Kidney (tissue), 14 donors: Measurements from ENCODE around the gene INO80B. TPM values are rescaled to one million over a fixed set of nuclear protein-coding genes. Genes with fewer than 3 reads are reported as not detected.

Experiments used
- DNase-seq, 5 donors: peaks; one replicate each; pipeline ENCODE4 v3.0.0-alpha.2; 2013 to 2020
- FAIRE-seq: peaks from 2 replicates; lab custom pipeline; 2012; peaks lifted over from hg19 to GRCh38; lab: Jason Lieb, UNC
- H3K27ac ChIP-seq, 2 donors: one replicate each; pipeline ENCODE4 v1.7.0; 2013; ENCODE audit warnings: low read depth in 2 of 2, low read length in 2 of 2, inconsistent platforms in 1 of 2
- H3K27me3 ChIP-seq: one replicate; pipeline ENCODE4 v1.7.1; 2013; ENCODE audit warnings: low read length, inconsistent platforms; ENCODE audit not compliant: control insufficient read depth, insufficient read depth
- H3K36me3 ChIP-seq, 3 donors: one replicate each; pipeline versions ENCODE4 v1.7.0 to v1.7.1; 2013; ENCODE audit warnings: low read length in 3 of 3, control low read depth in 1 of 3, inconsistent platforms in 1 of 3; ENCODE audit not compliant: insufficient read depth in 3 of 3, control insufficient read depth in 2 of 3
- H3K4me1 ChIP-seq, 3 donors: one replicate each; pipeline versions ENCODE4 v1.7.0 to v1.7.1; 2013; ENCODE audit warnings: low read length in 3 of 3, inconsistent platforms in 1 of 3, low read depth in 1 of 3; ENCODE audit not compliant: control insufficient read depth in 2 of 3, insufficient read depth in 2 of 3
- H3K4me3 ChIP-seq, 3 donors: one replicate each; pipeline versions ENCODE4 v1.7.0 to v1.8.1; 2013; ENCODE audit warnings: low read length in 3 of 3, control low read depth in 1 of 3, inconsistent platforms in 1 of 3
- H3K9ac ChIP-seq, 3 donors: one replicate each; pipeline versions ENCODE4 v1.7.0 to v1.7.1; 2013; ENCODE audit warnings: low read length in 3 of 3, control low read depth in 1 of 3, inconsistent platforms in 1 of 3
- H3K9me3 ChIP-seq, 3 donors: one replicate each; pipeline versions ENCODE4 v1.7.0 to v1.7.1; 2013; ENCODE audit warnings: low read length in 3 of 3, control low read depth in 1 of 3, inconsistent platforms in 1 of 3; ENCODE audit not compliant: control insufficient read depth in 2 of 3, insufficient read depth in 1 of 3
- CTCF ChIP-seq: IDR thresholded peaks from 3 replicates; pipeline ENCODE4 v1.5.1; 2012; ENCODE audit warnings: mild to moderate bottlenecking, moderate library complexity, borderline replicate concordance; ENCODE audit not compliant: insufficient read depth; ENCODE audit errors: extremely low read depth
- intact Hi-C: fragments of 100-400 bp; cut with DNase I; formaldehyde crosslinking; loops from one replicate; pipeline ENCODE4 v1.11.1; 2022
- polyA plus RNA-seq: library from polyadenylated mRNA; stranded (reverse); fragments of 350-450 nt; fragmentation: Illumina TruSeq; extraction: RNeasy Lipid Tissue Mini Kit (QIAGEN cat#74804); gene quantifications from one replicate; pipeline ENCODE4 v1.2.3, GENCODE V29; 2014; ENCODE audit warnings: low read depth, low replicate concordance; ENCODE audit not compliant: insufficient read depth
- total RNA-seq: library from RNA; stranded (reverse); fragmentation: NEBNext Ultra II Directional; extraction: Animal tissue kit (Norgen Biotek cat#: 25700); gene quantifications from one replicate; pipeline ENCODE4 v1.2.1, GENCODE V29; 2021
- donor health status: control.
- donor health status: control.
- donor health status: control.
- donor health status: control.
- donor health status: control.
- donor health status: DM: yes; HTN: yes; CAD: no.
- donor health status: Normal renal cell carcinoma (clear cell type).

The INO80B gene
- total and polyA plus RNA-seq, 2 donors from 2014 or later, result 37.0 to 44.2 TPM

GRCh38 chr2:74457129-74457548 is 2.3 kb downstream of the INO80B start:
- no peak for FAIRE-seq
- H3K4me3 ChIP-seq, result peak overlapping the region; percentile 56 to 79 (median 59)
- H3K27me3 ChIP-seq, result no peaks in the 10 kb centered on the region
- no peaks in the 10 kb centered on the region for H3K9me3 ChIP-seq
- H3K9ac ChIP-seq, result peak overlapping the region; percentile 11 to 62 (median 40)
- TF ChIP-seq CTCF, result no peak
- no peak for DNase-seq
- peaks cover 0 to 26% (median 12%) of the 10 kb centered on the region in 3 donors for H3K4me1 ChIP-seq
- no peaks in the 10 kb centered on the region for H3K36me3 ChIP-seq
- H3K27ac ChIP-seq, result peak overlapping the region; percentile 96 to 97
- intact Hi-C loops, result no loop called here

- FAIRE-seq, result no peak
- H3K9me3 ChIP-seq, result no peaks in the 10 kb centered on the region
- peaks cover 0 to 3% (median 0%) of the 10 kb centered on the region in 3 donors for H3K36me3 ChIP-seq
- intact Hi-C loops, result no loop called here
- H3K27ac ChIP-seq, result peak overlapping the region; percentile 96 to 97
- peak overlapping the region; percentile 70 to 92 (median 79) for H3K4me3 ChIP-seq
- H3K27me3 ChIP-seq, result no peaks in the 10 kb centered on the region
- TF ChIP-seq CTCF, result no peak
- DNase-seq, result peak; percentile 84 to 93 (median 87)
- peak overlapping the region; percentile 42 to 95 (median 91) for H3K9ac ChIP-seq
- H3K4me1 ChIP-seq, result peaks cover 0 to 26% (median 12%) of the 10 kb centered on the region in 3 donors
Observed at GRCh38 chr2:74457549-74458131, 2.8 kb downstream of the INO80B start.

GRCh38 chr2:74458132-74458937 is 3.4 kb downstream of the INO80B start, which contains the start of gene WBP1:
TSS of gene WBP1 (plus strand) at chr2:74458438. CDS start at chr2:74458603, 165 bp downstream.
- peak within 1 kb of the TSS; percentile 91 to 95 (median 94) for H3K9ac ChIP-seq
- H3K27ac ChIP-seq, result peak within 1 kb of the TSS; percentile 96 to 97
- peak; percentile 99 for FAIRE-seq
- TF ChIP-seq CTCF, result no peak
- peaks cover 0 to 26% (median 12%) of the 10 kb centered on the region in 3 donors for H3K4me1 ChIP-seq
- H3K9me3 ChIP-seq, result no peaks in the 10 kb centered on the region
- peak within 1 kb of the TSS; percentile 79 to 97 (median 97) for H3K4me3 ChIP-seq
- H3K27me3 ChIP-seq, result no peaks in the 10 kb centered on the region
- intact Hi-C loops, result no loop called here
- peaks cover 0 to 3% (median 0%) of the 10 kb centered on the region in 3 donors for H3K36me3 ChIP-seq
- DNase-seq, result peak; percentile 100
